Testis (tissue), 3 donors: ENCODE results near the gene ACAD11. TPM values are rescaled to one million over a fixed set of nuclear protein-coding genes. Genes with fewer than 3 reads are reported as not detected.
"Not testable (repeated sequence)": the region's sequence is repeated elsewhere in the genome, so short reads cannot be mapped to it uniquely, and the experiment has no call there.

Experiments
- DNase-seq: peaks from one replicate; pipeline ENCODE4 v3.0.0-alpha.2; 2019
- H3K27ac ChIP-seq, 2 donors: fragments of 200-600 bp; sonication (generic); one replicate each; pipeline ENCODE4 v1.5.1; 2019
- H3K27me3 ChIP-seq: fragments of 200-600 bp; sonication (generic); one replicate; pipeline ENCODE4 v1.5.1; 2019
- H3K36me3 ChIP-seq: fragments of 200-600 bp; sonication (generic); one replicate; pipeline ENCODE4 v1.5.1; 2017; ENCODE audit warnings: low read depth; ENCODE audit errors: missing control alignments
- H3K4me1 ChIP-seq: fragments of 200-600 bp; sonication (generic); one replicate; pipeline ENCODE4 v1.5.1; 2019
- H3K4me3 ChIP-seq, 2 donors: fragments of 200-600 bp; sonication (generic); one replicate each; pipeline ENCODE4 v1.5.1; 2017 to 2019
- H3K9me3 ChIP-seq: fragments of 200-600 bp; sonication (generic); one replicate; pipeline ENCODE4 v1.5.1; 2017
- CTCF ChIP-seq, 3 experiments: fragments of 450-650 bp in 2 of 3; fragments of 200-600 bp in 1 of 3; sonication (generic) in 1 of 3; IDR thresholded peaks; one replicate each; pipeline ENCODE4 v1.5.1; 2016 to 2019; ENCODE audit warnings: antibody characterized with exemption in 3 of 3, mild to moderate bottlenecking in 2 of 3, moderate library complexity in 1 of 3
- POLR2A ChIP-seq: fragments of 450-650 bp; IDR thresholded peaks from one replicate; pipeline ENCODE4 v1.6.1; 2017; ENCODE audit warnings: antibody characterized with exemption, mild to moderate bottlenecking, moderate library complexity
- WGBS, 2 donors: methylation state at CpG; one replicate each; pipeline ENCODE4 v1.1.5; 2018; 5-methylcytosine and 5-hydroxymethylcytosine counted together
- intact Hi-C: fragments of 100-400 bp; cut with DNase I; formaldehyde crosslinking; loops from one replicate; pipeline ENCODE4 v1.15.1; 2023; ENCODE audit warnings: low total_unique reads
- polyA plus RNA-seq: library from polyadenylated mRNA; stranded (reverse); fragments of 350-450 nt; fragmentation: Illumina TruSeq; extraction: RNeasy Lipid Tissue Mini Kit (QIAGEN cat#74804); gene quantifications from one replicate; pipeline ENCODE4 v1.2.3, GENCODE V29; 2014; ENCODE audit warnings: low read depth, low replicate concordance; ENCODE audit not compliant: insufficient read depth
- total RNA-seq, 2 donors: library from RNA; depleted of rRNA; stranded (reverse); fragments of >200 nt; gene quantifications; one replicate each; pipeline ENCODE4 v1.2.3, GENCODE V29; 2016

ACAD11 gene
- total and polyA plus RNA-seq, 3 donors from 2014 or later: 26.1 to 37.9 (median 37.2) TPM

- intact Hi-C loops: no loop called here
- no peak for TF ChIP-seq POLR2A
- no peak for TF ChIP-seq CTCF (IDR thresholded peaks at IDR 0.05)
- no peaks in the 10 kb centered on the region for H3K36me3 ChIP-seq
- H3K27me3 ChIP-seq: no peaks in the 10 kb centered on the region
- DNase-seq: no peak
- H3K4me3 ChIP-seq: no peak overlapping the region
- no peaks in the 10 kb centered on the region for H3K9me3 ChIP-seq
- H3K4me1 ChIP-seq: no peaks in the 10 kb centered on the region
- H3K27ac ChIP-seq: no peak overlapping the region
- WGBS, 2 donors: 73 to 85% methylated on average over 1 of the region's 1 CpG
Observed at GRCh38 chr3:132622148-132622547, 37.5 kb downstream of the ACAD11 start.

- 89 to 92% methylated on average over 1 of the region's 1 CpG for WGBS, 2 donors
- intact Hi-C loops: no loop called here
- H3K36me3 ChIP-seq: no peaks in the 10 kb centered on the region
- TF ChIP-seq CTCF (IDR thresholded peaks at IDR 0.05) (no peak), POLR2A (no peak)
- DNase-seq: no peak
- H3K4me1 ChIP-seq: no peaks in the 10 kb centered on the region
- no peak overlapping the region for H3K27ac ChIP-seq
- no peaks in the 10 kb centered on the region for H3K9me3 ChIP-seq
- no peaks in the 10 kb centered on the region for H3K27me3 ChIP-seq
- H3K4me3 ChIP-seq: no peak overlapping the region
Observed at GRCh38 chr3:132616780-132617179, 42.8 kb downstream of the ACAD11 start.

GRCh38 chr3:132615881-132616280 is 43.7 kb downstream of the ACAD11 start:
- no peaks in the 10 kb centered on the region for H3K4me1 ChIP-seq
- no peak for DNase-seq
- no peaks in the 10 kb centered on the region for H3K36me3 ChIP-seq
- H3K4me3 ChIP-seq: no peak overlapping the region
- no peaks in the 10 kb centered on the region for H3K27me3 ChIP-seq
- H3K27ac ChIP-seq: no peak overlapping the region
- intact Hi-C loops: no loop called here
- WGBS, 2 donors: 72 to 81% methylated on average over 3 of the region's 3 CpGs
- no peaks in the 10 kb centered on the region for H3K9me3 ChIP-seq
- TF ChIP-seq CTCF (IDR thresholded peaks at IDR 0.05) (no peak), POLR2A (no peak)

- H3K4me3 ChIP-seq: not testable (repeated sequence)
Observed at GRCh38 chr3:132615301-132615700, 44.3 kb downstream of the ACAD11 start.

GRCh38 chr3:132606620-132607019 is 53.0 kb downstream of the ACAD11 start:
- H3K27me3 ChIP-seq, H3K27ac ChIP-seq, H3K4me1 ChIP-seq, intact Hi-C loops, H3K4me3 ChIP-seq, H3K9me3 ChIP-seq, H3K36me3 ChIP-seq, DNase-seq: not testable (repeated sequence)
- 88 to 94% methylated on average over 7 to 8 of the region's 8 CpGs for WGBS, 2 donors

More at GRCh38 chr3:132615301-132615700, 44.3 kb downstream of the ACAD11 start:
- DNase-seq, H3K9me3 ChIP-seq, intact Hi-C loops, H3K4me1 ChIP-seq, H3K27ac ChIP-seq, H3K27me3 ChIP-seq, H3K36me3 ChIP-seq: not testable (repeated sequence)
- WGBS, 2 donors: 97 to 98% methylated on average over 3 of the region's 3 CpGs

GRCh38 chr3:132606085-132606484 is 53.5 kb downstream of the ACAD11 start:
- intact Hi-C loops: no loop called here
- H3K4me1 ChIP-seq: no peaks in the 10 kb centered on the region
- no peak overlapping the region for H3K4me3 ChIP-seq
- H3K27ac ChIP-seq: no peak overlapping the region
- 94% methylated on average over 1 of the region's 1 CpG for WGBS, 2 donors
- TF ChIP-seq CTCF (IDR thresholded peaks at IDR 0.05): no peak
- no peak for TF ChIP-seq POLR2A
- no peaks in the 10 kb centered on the region for H3K9me3 ChIP-seq
- DNase-seq: no peak
- no peaks in the 10 kb centered on the region for H3K27me3 ChIP-seq
- no peaks in the 10 kb centered on the region for H3K36me3 ChIP-seq
